ENCODE data around the gene DNPH1. TPM values are rescaled to one million over a fixed set of nuclear protein-coding genes. Genes with fewer than 3 reads are reported as not detected.

Gene DNPH1
- total and polyA plus RNA-seq, 2 experiments from 2014 or later = 138 to 176 TPM

GRCh38 chr6:43219119-43219518 lies 10.2 kb downstream of the DNPH1 start:
- H3K4me3 ChIP-seq = no peak overlapping the region
- no peak overlapping the region for H3K27ac ChIP-seq
- H3K4me1 ChIP-seq (ENCODE audit: low read depth) = no peaks in the 10 kb centered on the region
- no peaks in the 10 kb centered on the region for H3K27me3 ChIP-seq
- peaks cover 6% of the 10 kb centered on the region for H3K36me3 ChIP-seq
- no peak for TF ChIP-seq CTCF (IDR thresholded peaks at IDR 0.05; ENCODE audit: low read depth, low read length)
- no peaks in the 10 kb centered on the region for H3K9me3 ChIP-seq (ENCODE audit: low read depth)
- DNase-seq (ENCODE audit: low read depth in 1 of 2, low spot score in 1 of 2) = no peak

GRCh38 chr6:43217351-43217750 lies 11.9 kb downstream of the DNPH1 start:
- Histone ChIP-seq H3K4me3 (no peak overlapping the region), H3K9me3 (ENCODE audit: low read depth) (no peaks in the 10 kb centered on the region), H3K27ac (no peak overlapping the region), H3K36me3 (peaks cover 6% of the 10 kb centered on the region), H3K27me3 (no peaks in the 10 kb centered on the region), H3K4me1 (ENCODE audit: low read depth) (no peaks in the 10 kb centered on the region)
- no peak for DNase-seq (ENCODE audit: low read depth in 1 of 2, low spot score in 1 of 2)
- TF ChIP-seq CTCF (IDR thresholded peaks at IDR 0.05; ENCODE audit: low read depth, low read length) = no peak

- Histone ChIP-seq H3K27ac (no peak overlapping the region), H3K27me3 (no peaks in the 10 kb centered on the region), H3K9me3 (ENCODE audit: low read depth) (no peaks in the 10 kb centered on the region), H3K4me1 (ENCODE audit: low read depth) (no peaks in the 10 kb centered on the region), H3K36me3 (peaks cover 6% of the 10 kb centered on the region), H3K4me3 (no peak overlapping the region)
- TF ChIP-seq CTCF (IDR thresholded peaks at IDR 0.05; ENCODE audit: low read depth, low read length) = no peak
- no peak for DNase-seq (ENCODE audit: low read depth in 1 of 2, low spot score in 1 of 2)
Measured at GRCh38 chr6:43216200-43216599, 13.1 kb downstream of the DNPH1 start.

GRCh38 chr6:43215066-43215465 lies 14.2 kb downstream of the DNPH1 start:
- Histone ChIP-seq H3K4me1 (ENCODE audit: low read depth) (no peaks in the 10 kb centered on the region), H3K9me3 (ENCODE audit: low read depth) (no peaks in the 10 kb centered on the region), H3K4me3 (no peak overlapping the region), H3K36me3 (peaks cover 6% of the 10 kb centered on the region), H3K27ac (no peak overlapping the region), H3K27me3 (no peaks in the 10 kb centered on the region)
- TF ChIP-seq CTCF (IDR thresholded peaks at IDR 0.05; ENCODE audit: low read depth, low read length) = no peak
- no peak for DNase-seq (ENCODE audit: low read depth in 1 of 2, low spot score in 1 of 2)

GRCh38 chr6:43213431-43213830 lies 15.8 kb downstream of the DNPH1 start:
- no peak for DNase-seq (ENCODE audit: low read depth in 1 of 2, low spot score in 1 of 2)
- no peaks in the 10 kb centered on the region for H3K9me3 ChIP-seq (ENCODE audit: low read depth)
- no peaks in the 10 kb centered on the region for H3K4me1 ChIP-seq (ENCODE audit: low read depth)
- H3K36me3 ChIP-seq = peaks cover 6% of the 10 kb centered on the region
- TF ChIP-seq CTCF (IDR thresholded peaks at IDR 0.05; ENCODE audit: low read depth, low read length) = no peak
- H3K27ac ChIP-seq = no peak overlapping the region
- H3K27me3 ChIP-seq = no peaks in the 10 kb centered on the region
- no peak overlapping the region for H3K4me3 ChIP-seq

- Histone ChIP-seq H3K27me3 (no peaks in the 10 kb centered on the region), H3K4me1 (ENCODE audit: low read depth) (no peaks in the 10 kb centered on the region), H3K9me3 (ENCODE audit: low read depth) (no peaks in the 10 kb centered on the region), H3K27ac (no peak overlapping the region), H3K36me3 (peaks cover 8% of the 10 kb centered on the region), H3K4me3 (no peak overlapping the region)
- no peak for TF ChIP-seq CTCF (IDR thresholded peaks at IDR 0.05; ENCODE audit: low read depth, low read length)
- no peak for DNase-seq (ENCODE audit: low read depth in 1 of 2, low spot score in 1 of 2)
Measured at GRCh38 chr6:43211955-43212354, 17.3 kb downstream of the DNPH1 start.

All from cardiac muscle cell (in vitro differentiated cells and primary cell).